Measurements from ENCODE around the gene PAOX.
"Not testable (repeated sequence)": the region's sequence is repeated elsewhere in the genome, so short reads cannot be mapped to it uniquely, and the experiment has no call there.

Gene PAOX

DNA sequence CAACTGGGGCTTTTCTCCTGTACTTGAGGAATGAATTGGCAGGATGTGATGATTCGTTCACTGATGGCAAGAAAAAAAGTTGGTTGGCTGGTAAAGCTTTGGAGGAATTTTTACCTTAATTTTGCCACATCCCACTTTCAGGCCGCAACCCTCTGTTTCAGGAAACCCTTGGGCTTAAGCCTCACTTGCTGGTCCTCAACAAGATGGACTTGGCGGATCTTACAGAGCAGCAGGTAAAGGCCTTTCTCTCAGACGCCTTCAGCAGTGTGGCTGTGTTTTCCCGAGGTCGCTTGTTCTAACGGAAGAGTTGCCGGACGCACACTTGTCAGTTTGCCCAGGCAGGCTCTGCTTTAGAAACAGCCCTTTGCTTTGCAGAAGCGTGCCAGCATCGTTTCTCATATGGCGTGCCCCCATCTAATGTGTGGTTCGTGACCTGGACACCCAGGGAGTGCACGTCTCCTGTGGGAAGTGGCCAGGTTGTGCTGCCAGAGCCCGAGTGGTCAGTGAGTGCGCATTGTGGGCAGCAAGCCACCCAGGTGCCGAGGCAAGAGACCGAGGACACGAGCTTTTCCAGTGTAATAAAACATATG lies 17.1 kb downstream of the PAOX start:
- Mint-ChIP-seq H3K36me3 (ENCODE audit: low read depth) (peaks cover 30% of the 10 kb centered on the region), H3K9me3 (no peaks in the 10 kb centered on the region), H3K27me3 (ENCODE audit: low read depth) (no peaks in the 10 kb centered on the region), H3K4me1 (ENCODE audit: low read depth) (peaks cover 28% of the 10 kb centered on the region), H3K4me3 (no peak overlapping the region), H3K27ac (no peak overlapping the region)

DNA sequence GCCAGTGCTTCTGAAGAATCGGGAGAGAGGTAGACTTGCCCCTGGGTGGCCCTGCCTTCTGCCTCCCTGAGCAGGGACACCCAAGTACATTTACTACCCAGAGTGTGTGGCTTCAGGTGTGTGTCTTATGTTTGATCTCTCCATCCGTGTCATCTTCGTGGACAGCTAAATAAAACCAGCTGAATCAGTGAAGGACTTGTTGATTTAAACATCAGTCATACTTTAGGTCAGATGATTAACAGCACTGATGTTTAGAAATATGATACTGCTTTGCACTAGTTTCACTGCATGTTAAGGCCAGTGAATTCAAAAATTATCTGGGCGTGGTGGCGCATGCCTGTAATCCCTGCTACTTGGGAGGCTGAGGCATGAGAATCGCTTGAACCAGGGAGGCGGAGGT lies 18.9 kb downstream of the PAOX start:
- Mint-ChIP-seq H3K9me3 (no peaks in the 10 kb centered on the region), H3K27me3 (ENCODE audit: low read depth) (no peaks in the 10 kb centered on the region), H3K4me1 (ENCODE audit: low read depth) (peaks cover 28% of the 10 kb centered on the region), H3K4me3 (no peak overlapping the region), H3K36me3 (ENCODE audit: low read depth) (peaks cover 42% of the 10 kb centered on the region), H3K27ac (no peak overlapping the region)

DNA sequence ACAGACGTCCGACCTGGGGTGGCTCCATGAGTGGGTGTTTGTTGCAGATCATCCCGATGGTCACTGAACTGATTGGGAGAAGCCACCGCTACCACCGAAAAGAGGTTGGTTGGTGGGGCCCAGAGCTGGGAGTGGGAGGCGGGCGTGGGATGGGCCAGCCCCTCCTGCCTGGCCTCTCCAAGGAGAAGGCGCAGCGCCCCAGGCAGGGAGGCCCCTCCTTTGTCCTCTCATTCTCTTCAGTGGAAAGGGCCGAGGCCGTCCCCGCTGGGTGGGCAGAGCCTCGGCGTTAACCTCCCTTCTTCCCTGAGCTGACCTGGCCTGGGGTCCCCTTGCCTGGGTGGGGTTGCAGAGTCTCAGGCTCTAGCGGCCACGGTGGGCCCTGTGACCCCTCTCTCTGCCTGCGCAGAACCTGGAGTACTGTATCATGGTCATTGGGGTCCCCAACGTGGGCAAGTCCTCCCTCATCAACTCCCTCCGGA lies 20.1 kb downstream of the PAOX start:
- Mint-ChIP-seq H3K27ac (no peak overlapping the region), H3K9me3 (no peaks in the 10 kb centered on the region), H3K27me3 (ENCODE audit: low read depth) (no peaks in the 10 kb centered on the region), H3K36me3 (ENCODE audit: low read depth) (peaks cover 50% of the 10 kb centered on the region), H3K4me1 (ENCODE audit: low read depth) (peaks cover 33% of the 10 kb centered on the region), H3K4me3 (no peak overlapping the region)

DNA sequence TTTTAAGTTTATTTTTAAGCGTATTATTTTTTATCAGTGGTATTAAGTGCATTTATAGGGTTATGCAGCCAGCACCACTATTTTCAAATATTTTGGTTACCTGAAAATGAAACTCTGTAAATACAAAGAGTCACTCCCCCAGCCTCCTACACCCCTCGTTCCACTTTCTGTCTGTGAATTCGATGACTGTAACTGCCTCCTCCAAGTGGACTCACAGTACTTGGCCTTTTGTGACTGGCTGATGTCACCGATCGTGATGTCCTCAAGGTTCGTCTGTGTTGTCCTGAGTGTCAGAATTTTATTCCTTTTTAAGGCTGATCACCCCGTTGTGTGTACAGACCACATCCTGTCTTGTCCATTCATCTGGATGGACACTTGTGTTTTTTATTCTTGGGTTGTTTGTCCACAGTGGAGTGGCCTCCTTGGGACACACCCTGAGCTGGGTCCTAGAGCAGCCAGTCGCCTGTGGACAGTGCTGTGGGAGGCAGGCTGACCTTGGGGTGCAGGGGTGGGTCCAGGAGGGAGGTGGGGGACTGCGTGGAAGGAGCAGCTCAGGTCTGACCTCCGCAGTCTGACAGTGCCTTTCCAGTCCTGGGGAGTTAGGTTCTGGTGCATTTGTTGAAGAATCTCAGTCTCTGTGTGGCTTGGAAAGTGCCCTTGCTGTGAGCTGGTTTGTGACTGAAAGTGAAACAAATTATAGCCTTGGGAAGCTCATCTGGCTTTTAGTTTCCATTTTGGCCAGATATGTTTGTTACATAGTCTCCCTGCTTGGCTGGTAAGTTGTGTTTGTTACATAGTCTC lies 21.8 kb downstream of the PAOX start:
- Mint-ChIP-seq H3K36me3 (ENCODE audit: low read depth) (peaks cover 57% of the 10 kb centered on the region), H3K4me3 (peak overlapping the region; percentile 51), H3K27me3 (ENCODE audit: low read depth) (no peaks in the 10 kb centered on the region), H3K9me3 (no peaks in the 10 kb centered on the region), H3K27ac (peak overlapping the region; percentile 77), H3K4me1 (ENCODE audit: low read depth) (peaks cover 29% of the 10 kb centered on the region)

DNA sequence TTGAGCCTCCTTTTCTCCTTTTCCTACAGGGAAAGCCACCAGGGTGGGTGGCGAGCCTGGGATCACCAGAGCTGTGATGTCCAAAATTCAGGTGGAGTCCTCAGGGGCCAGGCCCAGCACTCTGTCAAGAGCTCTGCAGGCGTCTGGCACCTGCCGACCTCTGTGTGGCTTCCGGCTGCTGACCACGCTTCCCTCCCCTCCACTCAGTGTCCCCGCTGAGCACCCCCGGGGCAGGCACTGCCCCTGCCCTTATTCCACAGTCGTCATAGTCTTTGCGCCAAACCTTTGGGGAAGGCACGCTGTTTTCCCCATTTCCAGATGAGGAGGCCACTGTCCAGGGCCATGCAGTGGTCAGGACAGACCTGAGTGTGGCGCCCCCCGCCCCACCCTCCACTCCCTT lies 22.4 kb downstream of the PAOX start:
- peak overlapping the region; percentile 51 for H3K4me3 Mint-ChIP-seq
- H3K9me3 Mint-ChIP-seq = no peaks in the 10 kb centered on the region
- no peaks in the 10 kb centered on the region for H3K27me3 Mint-ChIP-seq (ENCODE audit: low read depth)
- H3K4me1 Mint-ChIP-seq (ENCODE audit: low read depth) = peaks cover 30% of the 10 kb centered on the region
- H3K27ac Mint-ChIP-seq = peak overlapping the region; percentile 77
- peaks cover 61% of the 10 kb centered on the region for H3K36me3 Mint-ChIP-seq (ENCODE audit: low read depth)

DNA sequence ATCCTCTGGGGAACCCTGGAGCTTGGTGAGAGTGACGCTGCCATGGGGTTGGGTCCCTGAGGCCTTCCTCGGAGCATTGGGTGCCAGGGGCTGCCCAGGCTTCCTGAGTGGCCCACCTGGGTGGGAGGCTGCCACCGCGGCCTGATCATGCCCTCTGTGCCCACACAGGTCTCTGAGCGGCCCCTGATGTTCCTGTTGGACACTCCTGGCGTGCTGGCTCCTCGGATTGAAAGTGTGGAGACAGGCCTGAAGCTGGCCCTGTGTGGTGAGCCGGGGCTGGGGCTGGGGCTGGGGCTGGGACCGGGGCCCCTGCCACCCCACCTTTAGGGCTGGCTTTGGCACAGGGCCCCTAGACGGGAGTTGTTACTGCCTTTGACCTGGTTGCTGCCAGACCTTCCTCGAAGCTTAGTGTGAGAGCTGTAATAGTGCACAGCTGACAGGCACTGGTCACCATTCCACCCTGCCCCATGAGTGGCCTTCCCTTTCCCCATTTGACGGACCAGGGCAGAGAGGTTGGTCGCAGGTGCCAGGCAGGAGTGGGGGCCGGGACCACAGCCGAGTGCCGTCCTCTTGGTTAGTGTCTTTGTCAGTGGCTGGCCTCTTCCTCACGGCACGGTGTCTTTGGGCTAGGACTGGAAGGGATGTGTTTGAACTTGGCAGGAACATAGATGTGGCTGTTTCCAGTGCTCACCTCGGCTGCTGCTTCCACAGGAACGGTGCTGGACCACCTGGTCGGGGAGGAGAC lies 23.1 kb downstream of the PAOX start:
- H3K27me3 Mint-ChIP-seq (ENCODE audit: low read depth) = no peaks in the 10 kb centered on the region
- H3K9me3 Mint-ChIP-seq = no peaks in the 10 kb centered on the region
- H3K4me3 Mint-ChIP-seq = no peak overlapping the region
- H3K36me3 Mint-ChIP-seq (ENCODE audit: low read depth) = peaks cover 62% of the 10 kb centered on the region
- peaks cover 30% of the 10 kb centered on the region for H3K4me1 Mint-ChIP-seq (ENCODE audit: low read depth)
- no peak overlapping the region for H3K27ac Mint-ChIP-seq

DNA sequence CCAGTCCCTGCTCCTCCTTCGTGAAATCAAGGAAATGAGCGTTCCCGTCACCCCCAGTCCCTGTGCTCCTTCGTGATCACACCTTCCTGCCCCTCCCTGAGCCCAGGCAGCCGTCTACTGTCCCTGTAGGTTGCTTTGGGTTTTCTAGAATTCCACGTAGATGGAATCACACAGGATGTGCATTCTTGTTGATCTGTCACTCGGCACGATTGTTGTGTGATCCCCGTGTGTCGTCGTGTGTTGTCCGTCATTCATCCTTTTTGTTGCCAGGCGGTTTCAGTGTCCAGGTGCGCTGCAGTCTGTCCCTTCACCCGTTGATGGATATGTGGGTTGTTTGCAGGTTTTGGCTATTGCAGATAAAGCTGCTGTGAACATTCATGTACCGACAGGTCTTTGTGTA lies 24.3 kb downstream of the PAOX start:
- peaks cover 7% of the 10 kb centered on the region for H3K9me3 Mint-ChIP-seq
- H3K36me3 Mint-ChIP-seq (ENCODE audit: low read depth) = peaks cover 63% of the 10 kb centered on the region
- H3K27me3 Mint-ChIP-seq (ENCODE audit: low read depth) = no peaks in the 10 kb centered on the region
- H3K4me3 Mint-ChIP-seq = no peak overlapping the region
- H3K4me1 Mint-ChIP-seq (ENCODE audit: low read depth) = peaks cover 34% of the 10 kb centered on the region
- H3K27ac Mint-ChIP-seq = peak overlapping the region; percentile 8

DNA sequence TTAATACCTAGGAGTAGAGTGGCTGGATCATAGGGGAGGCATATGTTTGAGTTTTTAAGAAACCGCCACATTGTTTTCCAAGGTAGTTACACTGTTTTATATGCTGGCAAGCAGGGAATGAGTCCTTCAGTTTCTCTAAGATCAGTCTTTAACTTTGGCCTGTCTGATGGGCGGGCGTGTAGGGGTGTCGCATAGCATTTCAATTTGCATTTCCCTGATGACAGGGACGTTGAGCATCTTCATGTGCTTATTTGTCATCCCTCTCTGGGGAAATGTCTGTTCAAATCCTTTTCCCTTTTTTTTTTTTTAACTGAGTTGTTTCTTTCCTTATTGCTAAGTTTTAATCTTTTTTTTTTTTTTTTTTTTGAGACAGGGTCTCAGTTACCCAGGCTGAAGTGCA lies 24.7 kb downstream of the PAOX start:
- no peak overlapping the region for H3K4me3 Mint-ChIP-seq
- H3K4me1 Mint-ChIP-seq (ENCODE audit: low read depth) = peaks cover 34% of the 10 kb centered on the region

DNA sequence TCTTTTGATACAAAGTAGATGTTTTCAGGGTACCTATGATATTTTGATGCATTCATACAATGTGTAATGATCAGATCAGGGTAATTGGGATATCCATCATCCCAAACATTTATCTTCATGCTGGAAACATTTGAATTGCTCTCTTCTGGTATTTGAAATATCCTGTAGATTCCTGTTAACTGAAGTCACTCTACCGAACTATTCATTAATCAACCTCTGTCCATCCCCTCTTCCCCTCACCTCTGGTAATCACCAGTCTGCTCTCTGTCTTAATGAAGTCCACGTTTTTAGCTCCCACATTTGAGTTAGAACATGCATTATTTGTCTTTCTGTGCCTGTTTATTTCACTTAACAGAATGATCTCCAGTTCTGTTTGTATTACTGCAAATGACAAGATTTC lies 26.2 kb downstream of the PAOX start:
- peaks cover 32% of the 10 kb centered on the region for H3K4me1 Mint-ChIP-seq (ENCODE audit: low read depth)
- peaks cover 74% of the 10 kb centered on the region for H3K36me3 Mint-ChIP-seq (ENCODE audit: low read depth)
- peaks cover 23% of the 10 kb centered on the region for H3K9me3 Mint-ChIP-seq
- no peak overlapping the region for H3K4me3 Mint-ChIP-seq
- H3K27me3 Mint-ChIP-seq (ENCODE audit: low read depth) = no peaks in the 10 kb centered on the region
- no peak overlapping the region for H3K27ac Mint-ChIP-seq

More for the DNA sequence above, 24.7 kb downstream of the PAOX start:
- H3K9me3 Mint-ChIP-seq = peaks cover 12% of the 10 kb centered on the region
- H3K27me3 Mint-ChIP-seq (ENCODE audit: low read depth) = no peaks in the 10 kb centered on the region
- H3K27ac Mint-ChIP-seq = peak overlapping the region; percentile 8
- peaks cover 64% of the 10 kb centered on the region for H3K36me3 Mint-ChIP-seq (ENCODE audit: low read depth)

DNA sequence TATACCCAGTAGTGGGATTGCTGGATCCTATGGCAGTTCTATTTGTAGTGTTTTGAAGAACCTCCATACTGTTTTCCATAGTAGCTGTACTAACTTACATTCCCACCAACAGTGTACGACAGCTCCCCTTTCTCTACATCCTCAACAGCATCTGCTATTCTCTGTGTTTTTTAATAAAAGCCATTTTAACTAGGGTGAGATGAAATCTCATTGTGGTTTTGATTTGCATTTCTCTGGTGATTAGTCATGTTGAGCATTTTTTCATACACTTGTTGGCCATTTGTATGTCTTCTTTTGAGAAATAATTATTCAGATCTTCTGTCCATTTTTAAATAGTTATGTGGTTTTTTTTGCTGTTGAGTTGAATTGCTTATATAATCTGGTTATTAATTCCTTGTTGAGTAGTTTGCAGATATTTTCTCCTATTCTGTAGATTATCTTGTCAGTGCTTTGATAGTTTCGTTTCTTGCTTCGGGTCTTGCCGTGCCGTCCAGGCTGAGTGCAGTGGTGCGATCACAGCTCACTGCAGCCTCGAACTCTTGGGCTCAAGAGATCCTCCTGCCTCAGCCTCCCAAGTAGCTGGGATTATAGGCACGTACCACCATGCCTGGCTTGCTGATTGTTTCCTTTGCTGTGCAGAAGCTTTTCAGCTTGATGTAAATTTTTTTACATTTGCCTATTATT lies 26.9 kb downstream of the PAOX start:
- Mint-ChIP-seq H3K4me3 (no peak overlapping the region), H3K27me3 (ENCODE audit: low read depth) (no peaks in the 10 kb centered on the region), H3K9me3 (peaks cover 30% of the 10 kb centered on the region), H3K27ac (no peak overlapping the region), H3K36me3 (ENCODE audit: low read depth) (peaks cover 78% of the 10 kb centered on the region), H3K4me1 (ENCODE audit: low read depth) (peaks cover 27% of the 10 kb centered on the region)

DNA sequence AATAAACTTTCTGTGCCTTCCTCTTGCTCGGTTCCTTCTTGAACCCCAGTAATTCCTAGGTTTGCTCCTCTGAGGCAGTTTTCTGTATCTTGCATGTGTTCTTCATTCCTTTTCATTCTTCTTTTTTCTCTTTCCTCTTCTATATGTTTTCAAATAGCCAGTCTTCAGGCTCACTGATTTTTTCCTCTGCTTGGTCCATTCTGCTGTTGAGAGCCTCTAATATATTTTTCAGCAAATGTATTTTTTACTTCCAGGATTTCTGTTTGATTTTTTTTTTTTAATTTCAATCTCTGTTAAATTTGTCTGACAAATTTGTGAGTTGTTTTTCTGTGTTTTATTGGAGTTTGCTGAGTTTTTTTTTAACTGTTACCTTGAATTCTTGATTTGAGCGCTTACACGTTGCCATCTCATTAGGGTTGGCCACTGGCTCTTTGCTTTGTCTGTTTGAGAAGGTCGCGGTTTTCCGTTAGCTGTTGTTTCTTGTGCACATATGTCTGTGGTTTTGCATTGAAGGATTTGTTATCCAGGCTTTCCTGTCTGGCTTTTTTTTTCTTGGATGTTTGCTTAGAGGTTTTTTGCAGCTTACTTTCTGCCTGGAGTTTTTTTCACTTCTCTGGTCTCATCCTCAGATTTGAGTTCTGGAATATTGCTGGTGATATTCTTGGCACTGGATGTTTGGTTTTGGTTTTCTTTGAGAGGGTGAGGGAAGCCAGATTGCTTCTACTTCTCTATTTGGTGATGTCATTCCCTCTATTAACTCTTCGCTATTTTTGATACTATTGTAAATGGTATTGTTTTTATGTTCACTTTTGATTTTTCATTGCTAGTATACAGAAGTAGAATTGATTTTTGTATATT lies 32.7 kb downstream of the PAOX start:
- Mint-ChIP-seq H3K4me3 (no peak overlapping the region), H3K27ac (no peak overlapping the region), H3K4me1 (ENCODE audit: low read depth) (peaks cover 8% of the 10 kb centered on the region), H3K36me3 (ENCODE audit: low read depth) (peaks cover 78% of the 10 kb centered on the region), H3K27me3 (ENCODE audit: low read depth) (no peaks in the 10 kb centered on the region), H3K9me3 (peaks cover 64% of the 10 kb centered on the region)

DNA sequence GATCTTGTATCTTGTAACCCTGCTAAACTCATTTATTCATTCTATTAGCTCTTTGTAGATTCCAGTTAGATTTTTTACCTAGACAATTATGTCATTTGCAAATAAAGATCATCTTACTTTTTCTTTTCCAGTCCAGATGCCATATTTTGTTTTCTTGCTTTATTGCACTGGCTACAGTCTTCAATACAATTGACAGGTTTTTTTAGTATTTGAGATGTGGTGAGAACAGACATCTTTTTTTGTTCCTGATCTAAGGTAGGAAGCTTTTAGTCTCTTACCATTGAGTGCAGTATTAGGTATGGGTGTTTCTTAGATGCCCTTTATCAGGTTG lies 33.3 kb downstream of the PAOX start:
- peaks cover 3% of the 10 kb centered on the region for H3K4me1 Mint-ChIP-seq (ENCODE audit: low read depth)
- no peak overlapping the region for H3K4me3 Mint-ChIP-seq
- peaks cover 64% of the 10 kb centered on the region for H3K9me3 Mint-ChIP-seq
- no peak overlapping the region for H3K27ac Mint-ChIP-seq
- H3K36me3 Mint-ChIP-seq (ENCODE audit: low read depth) = peaks cover 72% of the 10 kb centered on the region
- H3K27me3 Mint-ChIP-seq (ENCODE audit: low read depth) = no peaks in the 10 kb centered on the region

DNA sequence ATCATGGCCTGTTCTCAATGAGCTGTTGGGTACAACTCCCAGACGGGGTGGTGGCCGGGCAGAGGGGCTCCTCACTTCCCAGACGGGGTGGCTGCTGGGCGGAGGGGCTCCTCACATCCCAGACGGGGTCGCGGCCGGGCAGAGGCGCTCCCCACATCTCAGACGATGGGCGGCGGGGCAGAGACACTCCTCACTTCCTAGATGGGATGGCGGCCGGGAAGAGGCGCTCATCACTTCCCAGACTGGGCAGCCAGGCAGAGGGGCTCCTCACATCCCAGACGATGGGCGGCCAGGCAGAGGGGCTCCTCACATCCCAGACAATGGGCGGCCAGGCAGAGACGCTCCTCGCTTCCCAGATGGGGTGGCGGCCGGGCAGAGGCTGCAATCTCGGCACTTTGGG lies 35.3 kb downstream of the PAOX start:
- not testable (repeated sequence) for H3K27me3 Mint-ChIP-seq (ENCODE audit: low read depth); H3K4me3 Mint-ChIP-seq; H3K27ac Mint-ChIP-seq; H3K4me1 Mint-ChIP-seq (ENCODE audit: low read depth)
- peaks cover 54% of the 10 kb centered on the region for H3K36me3 Mint-ChIP-seq (ENCODE audit: low read depth)
- peaks cover 46% of the 10 kb centered on the region for H3K9me3 Mint-ChIP-seq

DNA sequence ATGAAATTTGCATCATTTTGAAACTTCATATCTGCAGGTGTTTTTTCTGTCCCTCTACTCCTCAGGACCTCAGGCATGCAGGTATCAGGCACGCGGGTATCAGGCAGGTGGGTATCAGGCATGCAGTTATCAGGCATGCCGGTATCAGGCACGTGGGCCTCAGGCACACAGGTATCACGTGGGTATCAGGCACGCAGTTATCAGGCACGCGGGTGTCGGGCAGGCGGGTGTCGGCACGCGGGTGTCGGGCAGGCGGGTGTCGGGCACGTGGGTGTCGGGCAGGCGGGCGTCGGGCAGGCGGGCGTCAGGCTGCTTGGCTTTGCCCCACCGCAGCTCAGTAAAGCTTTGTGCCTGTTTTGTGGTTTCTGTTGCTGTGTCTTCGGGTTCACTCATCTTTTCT lies 36.7 kb downstream of the PAOX start:
- Mint-ChIP-seq H3K4me1 (ENCODE audit: low read depth) (no peaks in the 10 kb centered on the region), H3K36me3 (ENCODE audit: low read depth) (peaks cover 42% of the 10 kb centered on the region), H3K9me3 (peaks cover 37% of the 10 kb centered on the region), H3K27me3 (ENCODE audit: low read depth) (no peaks in the 10 kb centered on the region), H3K4me3 (no peak overlapping the region), H3K27ac (no peak overlapping the region)

Measured in T-helper 1 cell treated with Interleukin-12 subunit alpha and Interleukin-12 subunit beta and Interleukin-4 antibody, amounts not matched to agents 30 μg/mL and 1 μg/mL, for 36 hours (primary cell).